OCI-LY7 (cell line): Measurements from ENCODE around the gene GSG1L.

ENCODE experiments used
- EZH2phosphoT487 ChIP-seq: fragments of 200-600 bp; sonication (generic); IDR thresholded peaks from 2 replicates; pipeline ENCODE4 v1.6.1; 2018; ENCODE audit warnings: low read depth, borderline replicate concordance, mild to moderate bottlenecking, mixed run types, antibody characterized with exemption, low read length, moderate library complexity, mixed read lengths
- TF ChIP-seq, protein P1 (sequence below): fragments of 200-600 bp; sonication (generic); conservative IDR thresholded peaks from 2 replicates; pipeline ENCODE4 v1.5.1; 2014; ENCODE audit warnings: mild to moderate bottlenecking, antibody characterized with exemption, low read length, moderate library complexity, mixed read lengths

DNA sequence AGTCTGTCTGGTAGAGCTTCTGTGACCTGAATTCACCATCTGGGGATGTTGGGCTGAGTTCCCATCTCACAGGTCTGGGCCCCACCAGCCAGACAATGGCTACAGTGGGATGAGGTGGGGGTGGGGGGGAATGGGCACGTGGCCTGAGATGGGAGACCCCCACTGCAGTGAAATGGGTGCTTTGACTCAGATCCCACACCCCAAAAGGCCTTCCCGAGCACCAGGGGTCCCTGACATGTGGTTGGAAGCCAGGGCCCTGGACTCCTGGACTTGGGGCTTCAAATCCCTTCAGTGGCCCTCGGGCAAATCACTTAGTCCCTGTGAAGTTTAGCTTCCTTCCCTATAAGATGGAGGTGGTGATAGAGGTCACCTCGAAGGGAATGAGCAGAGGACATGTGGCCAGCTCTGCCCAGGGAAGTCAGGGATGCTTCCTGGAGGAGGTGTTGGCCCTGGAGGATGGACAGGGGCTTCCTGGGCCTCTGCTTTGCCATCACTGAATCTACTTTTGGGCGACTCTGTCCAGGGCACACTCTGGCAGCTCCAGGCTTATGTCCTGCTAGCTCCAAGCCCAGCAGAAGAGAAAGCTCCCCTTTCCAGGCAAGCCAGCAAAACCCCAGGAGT, 295.4 kb downstream of the GSG1L start:
- TF ChIP-seq, protein P1, sequence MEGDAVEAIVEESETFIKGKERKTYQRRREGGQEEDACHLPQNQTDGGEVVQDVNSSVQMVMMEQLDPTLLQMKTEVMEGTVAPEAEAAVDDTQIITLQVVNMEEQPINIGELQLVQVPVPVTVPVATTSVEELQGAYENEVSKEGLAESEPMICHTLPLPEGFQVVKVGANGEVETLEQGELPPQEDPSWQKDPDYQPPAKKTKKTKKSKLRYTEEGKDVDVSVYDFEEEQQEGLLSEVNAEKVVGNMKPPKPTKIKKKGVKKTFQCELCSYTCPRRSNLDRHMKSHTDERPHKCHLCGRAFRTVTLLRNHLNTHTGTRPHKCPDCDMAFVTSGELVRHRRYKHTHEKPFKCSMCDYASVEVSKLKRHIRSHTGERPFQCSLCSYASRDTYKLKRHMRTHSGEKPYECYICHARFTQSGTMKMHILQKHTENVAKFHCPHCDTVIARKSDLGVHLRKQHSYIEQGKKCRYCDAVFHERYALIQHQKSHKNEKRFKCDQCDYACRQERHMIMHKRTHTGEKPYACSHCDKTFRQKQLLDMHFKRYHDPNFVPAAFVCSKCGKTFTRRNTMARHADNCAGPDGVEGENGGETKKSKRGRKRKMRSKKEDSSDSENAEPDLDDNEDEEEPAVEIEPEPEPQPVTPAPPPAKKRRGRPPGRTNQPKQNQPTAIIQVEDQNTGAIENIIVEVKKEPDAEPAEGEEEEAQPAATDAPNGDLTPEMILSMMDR, result no peak
- no peak for TF ChIP-seq EZH2phosphoT487
